Thymus (tissue), 11 donors: ENCODE measurements around the gene SNORC. TPM values are rescaled to one million over a fixed set of nuclear protein-coding genes. Genes with fewer than 3 reads are reported as not detected.
A peak's percentile ranks its signal among the peaks of the same experiment; 100 is the strongest.

Experiments
- DNase-seq, 9 donors: peaks; one replicate each; pipeline ENCODE4 v3.0.0-alpha.2; 2013; ENCODE audit warnings: low spot score in 9 of 9, low read depth in 6 of 9, missing footprints in 1 of 9
- H3K27ac ChIP-seq, 2 donors: one replicate each; pipeline ENCODE4 v1.5.1; 2013; ENCODE audit warnings: control low read depth in 1 of 2, low read depth in 1 of 2, low read length in 1 of 2, mild to moderate bottlenecking in 1 of 2, moderate library complexity in 1 of 2
- H3K27me3 ChIP-seq, 2 donors: one replicate each; pipeline ENCODE4 v1.5.1; 2013; ENCODE audit warnings: low read length in 1 of 2; ENCODE audit not compliant: control insufficient read depth in 2 of 2, insufficient read depth in 1 of 2
- H3K36me3 ChIP-seq, 2 donors: one replicate each; pipeline ENCODE4 v1.5.1; 2013; ENCODE audit warnings: low read length in 1 of 2, mild to moderate bottlenecking in 1 of 2, moderate library complexity in 1 of 2; ENCODE audit not compliant: control insufficient read depth in 2 of 2, insufficient read depth in 2 of 2
- H3K4me1 ChIP-seq, 2 donors: one replicate each; pipeline ENCODE4 v1.5.1; 2013; ENCODE audit warnings: low read length in 2 of 2; ENCODE audit not compliant: control insufficient read depth in 2 of 2, insufficient read depth in 2 of 2
- H3K4me3 ChIP-seq, 2 donors: one replicate each; pipeline ENCODE4 v1.5.1; 2013; ENCODE audit warnings: low read length in 2 of 2, control low read depth in 1 of 2, mild to moderate bottlenecking in 1 of 2
- H3K9me3 ChIP-seq, 2 donors: one replicate each; pipeline ENCODE4 v1.5.1; 2013; ENCODE audit warnings: low read length in 1 of 2, mild to moderate bottlenecking in 1 of 2; ENCODE audit not compliant: control insufficient read depth in 2 of 2, insufficient read depth in 1 of 2
- WGBS: extraction: QIAGEN DNeasy Blood & Tissue Kit; methylation state at CpG from one replicate; pipeline ENCODE4 v1.1.7; 2013; 5-methylcytosine and 5-hydroxymethylcytosine counted together
- polyA plus RNA-seq: library from polyadenylated mRNA; stranded (reverse); fragments of 200-250 nt; gene quantifications from one replicate; pipeline ENCODE4 v1.2.3, GENCODE V29; 2013
- total RNA-seq: library from RNA; stranded (reverse); fragments of 120-200 nt; gene quantifications from one replicate; pipeline ENCODE4 v1.2.4, GENCODE V29; 2013
- donor health status: healthy.

Gene SNORC
- total and polyA plus RNA-seq, 2 donors, result 1.4 to 5.0 TPM

DNA sequence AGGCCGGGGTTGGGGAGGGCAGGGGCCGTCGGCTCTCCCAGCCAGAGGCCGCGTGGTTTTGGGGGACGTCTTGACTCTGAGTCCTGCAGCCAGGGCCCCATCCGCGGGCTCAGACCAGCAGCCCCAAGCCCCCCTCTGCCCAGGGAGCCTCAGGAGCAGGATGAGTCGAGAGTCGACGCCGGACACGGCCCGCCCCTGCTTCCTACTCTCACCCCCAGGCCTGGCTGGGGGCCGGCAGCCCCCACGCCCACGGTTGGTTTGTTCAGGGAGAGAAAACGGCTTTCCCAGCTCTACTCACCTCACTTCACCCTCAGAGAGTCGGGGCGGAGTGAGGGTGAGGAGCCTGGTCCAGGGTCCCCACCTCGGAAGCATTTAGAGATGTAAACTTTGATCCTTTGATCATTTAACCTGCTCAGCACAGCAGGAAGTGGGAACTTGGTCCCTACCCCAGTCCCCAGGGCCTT, 6.9 kb downstream of the SNORC start:
- Histone ChIP-seq H3K36me3 (no peaks in the 10 kb centered on the region), H3K9me3 (peaks cover 0 to 2% of the 10 kb centered on the region in 2 donors), H3K4me1 (peaks cover 7% of the 10 kb centered on the region in 2 donors), H3K27ac (no peak overlapping the region), H3K4me3 (peak overlapping the region in 1 of 2 donors; percentile 50), H3K27me3 (peaks cover 22 to 36% of the 10 kb centered on the region in 2 donors)
- no peak for DNase-seq
- whole genome bisulfite sequencing, result 40% methylated on average over 21 of the region's 21 CpGs

DNA sequence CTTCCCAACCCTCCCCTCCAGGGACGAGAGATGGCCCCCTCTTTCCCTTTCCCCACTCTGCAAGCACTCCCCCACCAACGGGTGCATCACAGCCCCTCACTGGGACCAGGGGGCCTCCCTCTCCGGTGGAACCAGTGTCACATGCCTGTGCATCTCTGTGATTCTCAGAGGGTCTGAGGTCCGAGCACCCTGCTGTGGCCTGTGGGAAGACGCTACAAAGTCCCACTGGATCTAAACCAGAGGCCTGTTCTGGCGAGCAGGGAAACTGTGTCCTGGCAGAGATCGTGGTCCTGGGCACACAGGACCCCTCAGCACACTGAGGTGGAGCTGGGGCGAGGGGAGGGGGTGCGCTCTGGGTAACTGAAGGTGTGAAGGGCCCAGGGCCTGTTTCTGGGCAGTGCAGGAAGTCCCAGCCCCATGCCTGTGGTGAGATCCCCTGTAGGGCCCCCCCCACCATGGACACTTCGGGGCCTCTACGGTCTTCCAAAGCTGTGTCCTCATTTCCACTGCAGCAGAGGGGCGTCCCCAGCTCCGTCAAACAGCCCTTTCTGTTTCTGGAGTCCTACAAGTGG, 8.0 kb downstream of the SNORC start:
- H3K36me3 ChIP-seq, result no peaks in the 10 kb centered on the region
- H3K27ac ChIP-seq, result no peak overlapping the region
- H3K9me3 ChIP-seq, result peaks cover 0 to 2% of the 10 kb centered on the region in 2 donors
- 98% methylated on average over 13 of the region's 13 CpGs for WGBS
- DNase-seq, result no peak
- H3K27me3 ChIP-seq, result peaks cover 22 to 36% of the 10 kb centered on the region in 2 donors
- peaks cover 7% of the 10 kb centered on the region in 2 donors for H3K4me1 ChIP-seq
- no peak overlapping the region for H3K4me3 ChIP-seq

DNA sequence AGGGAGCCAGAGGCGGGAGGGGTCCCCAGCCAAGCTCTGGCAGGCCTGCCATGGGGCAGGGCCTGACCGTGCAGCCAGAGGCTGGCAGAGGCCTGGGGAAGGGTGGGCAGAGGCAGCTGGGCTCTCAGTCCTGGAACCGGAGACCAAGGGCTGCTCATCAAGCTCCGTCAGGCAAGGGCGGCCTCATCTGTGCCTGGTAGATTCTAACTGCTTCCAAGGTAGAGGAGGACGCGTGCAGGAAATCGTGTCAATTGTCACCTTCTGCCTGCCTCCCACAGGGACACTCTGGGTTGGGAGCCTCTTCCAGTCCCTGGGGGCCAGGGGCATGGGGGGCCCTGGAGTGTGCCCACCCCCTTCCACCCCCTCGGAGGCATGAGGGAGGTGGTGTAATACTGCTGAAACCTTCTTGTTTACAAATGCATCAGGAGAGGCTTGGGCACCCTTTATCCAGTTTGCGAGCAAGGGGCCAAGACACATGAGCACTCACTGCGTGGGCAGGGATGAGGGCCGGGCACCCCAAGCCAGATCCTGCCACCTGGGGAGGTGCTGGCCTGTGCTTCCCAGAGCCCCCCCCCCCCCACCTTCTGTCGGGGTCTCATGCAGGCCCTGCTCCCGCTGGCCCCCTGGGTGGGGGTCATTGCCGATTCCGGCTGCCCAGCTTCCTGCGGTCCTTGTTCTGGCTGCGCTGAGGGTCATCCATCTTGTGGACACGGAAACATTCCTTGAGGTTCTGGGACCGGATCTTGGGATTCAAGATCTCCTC, 9.0 kb downstream of the SNORC start:
- DNase-seq, result no peak
- Histone ChIP-seq H3K27ac (no peak overlapping the region), H3K27me3 (peaks cover 22 to 36% of the 10 kb centered on the region in 2 donors), H3K4me1 (peaks cover 7% of the 10 kb centered on the region in 2 donors), H3K4me3 (no peak overlapping the region), H3K9me3 (peaks cover 0 to 2% of the 10 kb centered on the region in 2 donors), H3K36me3 (no peaks in the 10 kb centered on the region)
- 94% methylated on average over 20 of the region's 20 CpGs for WGBS

DNA sequence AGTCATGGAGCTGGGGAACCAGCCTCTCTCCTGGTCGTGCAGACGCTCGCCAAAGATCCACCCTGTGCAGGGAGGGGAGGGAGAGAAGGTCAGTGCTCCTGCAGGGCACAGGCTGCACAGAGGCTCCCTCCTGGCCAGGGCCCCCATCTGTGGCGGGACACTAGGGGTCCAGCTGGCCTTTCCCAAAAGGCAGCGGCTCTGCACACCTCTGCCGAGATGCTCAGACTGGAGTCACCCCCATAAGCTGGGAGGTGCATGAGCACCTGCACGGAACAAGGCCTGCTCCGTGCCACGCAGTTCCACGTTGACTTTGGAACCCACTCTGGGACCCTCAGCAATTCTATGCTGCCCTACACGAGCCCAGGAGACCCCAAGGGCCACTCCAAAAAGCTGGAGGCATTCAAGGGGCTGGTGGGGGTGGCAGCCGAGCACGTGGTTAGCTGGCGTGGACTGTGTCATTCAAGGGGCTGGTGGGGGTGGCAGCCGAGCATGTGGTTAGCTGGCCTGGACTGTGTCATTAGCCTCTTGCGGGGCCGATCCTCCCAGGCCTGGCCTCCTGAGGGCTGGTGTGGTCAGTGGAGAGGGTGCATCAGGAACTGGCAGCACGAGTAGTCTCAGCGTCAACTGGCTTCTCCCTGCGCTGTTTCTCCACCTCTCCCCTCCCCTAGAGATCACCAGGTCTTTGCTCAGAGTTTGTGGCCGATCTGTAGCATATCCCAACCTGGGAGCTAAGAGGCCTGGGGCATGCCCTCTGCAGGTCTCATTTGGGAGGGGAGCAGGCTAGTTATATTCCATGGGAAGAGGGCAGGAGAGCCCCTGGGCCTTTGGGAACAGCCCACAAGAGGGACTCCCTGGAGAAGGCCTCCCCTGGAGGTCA, 9.8 kb downstream of the SNORC start:
- Histone ChIP-seq H3K4me3 (no peak overlapping the region), H3K4me1 (peaks cover 7% of the 10 kb centered on the region in 2 donors), H3K9me3 (peaks cover 0 to under 1% of the 10 kb centered on the region in 2 donors), H3K27me3 (peaks cover 18 to 32% of the 10 kb centered on the region in 2 donors), H3K36me3 (no peaks in the 10 kb centered on the region), H3K27ac (no peak overlapping the region)
- 97% methylated on average over 21 of the region's 21 CpGs for WGBS
- no peak for DNase-seq

DNA sequence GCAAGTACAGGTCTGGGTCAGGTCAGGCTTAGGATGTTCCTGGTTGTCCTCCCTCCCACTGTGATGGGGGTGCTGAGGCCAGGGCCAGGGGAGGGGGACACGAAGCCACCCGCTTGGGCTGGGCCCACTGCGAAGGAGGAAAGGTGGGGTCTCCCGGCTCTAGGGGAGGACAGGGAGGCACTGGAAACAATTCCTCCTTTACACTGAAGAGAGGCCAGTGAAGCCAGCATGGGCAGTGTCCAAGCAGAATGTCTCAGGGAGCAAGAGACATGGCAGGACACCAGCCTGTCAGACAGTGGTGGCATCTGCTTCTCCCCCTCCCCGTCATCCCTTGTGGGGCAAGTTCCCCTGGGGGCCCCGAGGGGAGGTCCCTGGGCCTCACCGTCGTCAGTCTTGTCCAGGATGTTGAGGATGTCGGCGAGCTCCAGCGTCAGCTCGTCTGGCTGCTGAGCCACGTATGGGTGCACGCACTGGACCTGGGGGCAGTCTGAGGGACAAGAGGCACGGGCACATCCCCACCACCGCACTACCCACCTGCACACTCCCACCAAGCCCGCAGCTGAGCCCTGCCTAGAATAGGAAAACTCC, 10.8 kb downstream of the SNORC start:
- H3K36me3 ChIP-seq, result no peaks in the 10 kb centered on the region
- no peak for DNase-seq
- peaks cover 16 to 22% of the 10 kb centered on the region in 2 donors for H3K27me3 ChIP-seq
- peaks cover 4 to 7% of the 10 kb centered on the region in 2 donors for H3K4me1 ChIP-seq
- H3K9me3 ChIP-seq, result peaks cover 0 to 4% of the 10 kb centered on the region in 2 donors
- 91% methylated on average over 17 of the region's 17 CpGs for WGBS
- no peak overlapping the region for H3K4me3 ChIP-seq
- no peak overlapping the region for H3K27ac ChIP-seq

DNA sequence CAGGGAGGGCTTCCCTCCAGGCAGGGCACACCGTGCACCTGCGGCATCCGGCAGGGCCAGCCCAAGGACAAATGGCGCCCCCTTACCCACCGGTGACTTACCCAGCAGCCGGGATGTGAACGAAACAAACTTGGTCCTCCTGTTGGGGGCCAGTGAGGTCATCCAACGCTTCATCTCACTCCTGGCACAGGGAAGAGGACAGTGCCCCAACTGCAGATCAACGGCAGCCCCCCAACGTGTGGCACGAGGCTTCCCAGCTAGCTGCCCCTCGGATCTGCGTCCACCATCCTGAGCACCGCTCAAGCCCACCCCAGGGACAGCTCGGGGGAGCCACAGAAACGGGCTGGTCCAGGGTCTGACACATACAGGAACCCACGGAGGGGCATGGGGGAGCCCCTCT, 12.0 kb downstream of the SNORC start:
- H3K27me3 ChIP-seq, result peaks cover 4 to 13% of the 10 kb centered on the region in 2 donors
- H3K36me3 ChIP-seq, result no peaks in the 10 kb centered on the region
- H3K9me3 ChIP-seq, result peaks cover 0 to 4% of the 10 kb centered on the region in 2 donors
- H3K27ac ChIP-seq, result no peak overlapping the region
- 98% methylated on average over 17 of the region's 17 CpGs for WGBS
- no peak for DNase-seq
- H3K4me3 ChIP-seq, result no peak overlapping the region
- no peaks in the 10 kb centered on the region for H3K4me1 ChIP-seq

DNA sequence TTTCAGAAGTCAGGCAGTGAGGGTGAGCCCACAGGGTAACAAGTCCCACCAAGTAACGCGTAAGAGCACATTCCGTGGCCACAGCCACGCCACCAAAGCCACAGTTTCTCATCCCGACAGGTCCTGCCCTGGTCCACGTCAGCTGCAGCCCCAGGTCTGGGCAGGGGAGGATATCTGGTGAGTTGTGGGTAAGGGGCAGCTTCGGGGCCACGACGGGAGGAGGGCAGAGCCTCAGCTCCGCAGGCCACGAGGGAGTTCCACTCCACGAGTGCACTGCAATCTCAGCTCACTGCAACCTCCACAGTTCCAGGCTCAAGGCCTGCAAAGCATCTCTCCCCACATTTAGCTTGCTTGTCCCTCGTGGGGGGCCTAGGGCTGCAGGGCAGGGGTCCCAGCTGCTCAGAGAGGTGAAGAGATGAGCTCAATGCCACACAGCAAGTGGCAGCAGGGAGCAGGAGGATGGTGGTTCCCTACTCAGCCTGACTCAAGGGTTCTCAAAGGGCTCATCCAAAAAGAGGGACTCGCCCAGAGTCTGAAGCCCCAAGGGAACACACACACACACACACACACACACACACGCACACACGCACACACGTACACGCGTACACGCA, 12.5 kb downstream of the SNORC start:
- Histone ChIP-seq H3K9me3 (peaks cover 0 to 4% of the 10 kb centered on the region in 2 donors), H3K4me3 (no peak overlapping the region), H3K36me3 (no peaks in the 10 kb centered on the region), H3K4me1 (no peaks in the 10 kb centered on the region), H3K27me3 (peaks cover 0 to 7% of the 10 kb centered on the region in 2 donors), H3K27ac (no peak overlapping the region)
- 95% methylated on average over 20 of the region's 20 CpGs for WGBS
- DNase-seq, result no peak

DNA sequence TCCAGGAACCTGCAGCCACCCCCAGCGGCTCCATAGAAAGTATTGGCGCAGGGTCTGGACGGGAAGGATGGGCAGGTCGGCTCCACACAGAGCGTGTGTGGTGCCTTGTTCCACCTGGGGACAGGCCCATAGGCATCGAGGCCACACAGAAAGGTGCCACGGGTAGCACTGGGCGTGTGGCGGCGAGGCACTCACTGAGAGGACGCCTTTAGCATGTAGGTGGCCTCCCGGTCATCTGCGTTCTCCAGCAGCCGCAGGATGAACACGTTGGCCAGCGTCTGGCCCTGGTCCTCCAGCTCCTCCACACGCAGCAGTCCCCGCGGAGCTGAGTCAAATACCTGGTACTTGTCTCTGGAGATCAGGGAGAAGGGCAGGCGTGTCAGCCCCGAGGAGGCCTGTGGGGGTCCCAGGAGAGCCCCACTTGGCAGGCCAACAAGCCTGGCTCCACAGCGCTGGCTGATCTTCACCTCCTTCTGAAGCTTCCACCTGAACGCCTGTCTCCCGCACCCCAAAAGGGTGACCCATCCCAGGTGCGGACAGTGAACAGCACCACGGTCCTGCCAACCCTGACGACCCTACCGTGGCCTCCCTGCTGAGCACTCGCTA, 13.2 kb downstream of the SNORC start:
- H3K27me3 ChIP-seq, result peaks cover 0 to 2% of the 10 kb centered on the region in 2 donors
- H3K4me3 ChIP-seq, result no peak overlapping the region
- WGBS, result 96% methylated on average over 29 of the region's 29 CpGs
- no peaks in the 10 kb centered on the region for H3K4me1 ChIP-seq
- no peaks in the 10 kb centered on the region for H3K36me3 ChIP-seq
- H3K9me3 ChIP-seq, result peaks cover 0 to 4% of the 10 kb centered on the region in 2 donors
- no peak for DNase-seq
- no peak overlapping the region for H3K27ac ChIP-seq
